ENCODE measurements around the gene PSMA5. TPM values are rescaled to one million over a fixed set of nuclear protein-coding genes. Genes with fewer than 3 reads are reported as not detected.

The PSMA5 gene
- total RNA-seq, 3 donors from 2014 or later = 23.7 to 36.7 (median 28.8) TPM

- Histone ChIP-seq H3K27ac (peak overlapping the region in 1 of 2 donors; percentile 10), H3K4me1 (no peaks in the 10 kb centered on the region), H3K27me3 (no peaks in the 10 kb centered on the region), H3K9me3 (no peaks in the 10 kb centered on the region), H3K36me3 (no peaks in the 10 kb centered on the region), H3K4me3 (no peak overlapping the region)
- intact Hi-C loops (cut with DNase I; ENCODE audit: low total_unique reads) = no loop called here
- no peak for DNase-seq (ENCODE audit: low spot score in 2 of 2)
- no peak for TF ChIP-seq POLR2A (IDR thresholded peaks at IDR 0.05)
- no peak for TF ChIP-seq CTCF (IDR thresholded peaks at IDR 0.05)
- no peak for TF ChIP-seq POLR2AphosphoS5 (IDR thresholded peaks at IDR 0.05)
These were observed 53.1 kb downstream of the PSMA5 start for GRCh38 chr1:109373126-109373525.

- no peak for DNase-seq (ENCODE audit: low spot score in 2 of 2)
- H3K4me1 ChIP-seq = no peaks in the 10 kb centered on the region
- no peaks in the 10 kb centered on the region for H3K9me3 ChIP-seq
- H3K36me3 ChIP-seq = no peaks in the 10 kb centered on the region
- peak overlapping the region; percentile 67 to 69 for H3K27ac ChIP-seq
- TF ChIP-seq CTCF (IDR thresholded peaks at IDR 0.05) = no peak
- no peak for TF ChIP-seq POLR2A (IDR thresholded peaks at IDR 0.05)
- TF ChIP-seq POLR2AphosphoS5 (IDR thresholded peaks at IDR 0.05) = no peak
- no peak overlapping the region for H3K4me3 ChIP-seq
- intact Hi-C loops (cut with DNase I; ENCODE audit: low total_unique reads) = no loop called here
- no peaks in the 10 kb centered on the region for H3K27me3 ChIP-seq
These were observed 54.0 kb downstream of the PSMA5 start for GRCh38 chr1:109372281-109372680.

- H3K9me3 ChIP-seq = no peaks in the 10 kb centered on the region
- no peaks in the 10 kb centered on the region for H3K27me3 ChIP-seq
- peak overlapping the region; percentile 67 to 69 for H3K27ac ChIP-seq
- no peaks in the 10 kb centered on the region for H3K4me1 ChIP-seq
- intact Hi-C loops (cut with DNase I; ENCODE audit: low total_unique reads) = no loop called here
- TF ChIP-seq CTCF (IDR thresholded peaks at IDR 0.05) = no peak
- TF ChIP-seq POLR2AphosphoS5 (IDR thresholded peaks at IDR 0.05) = peak in 1 of 3 donors; percentile 66
- H3K4me3 ChIP-seq = peak overlapping the region in 1 of 3 donors; percentile 12
- DNase-seq (ENCODE audit: low spot score in 2 of 2) = no peak
- no peaks in the 10 kb centered on the region for H3K36me3 ChIP-seq
These were observed 54.9 kb downstream of the PSMA5 start for GRCh38 chr1:109371341-109371739.

- intact Hi-C loops (cut with DNase I; ENCODE audit: low total_unique reads) = no loop called here
- Histone ChIP-seq H3K4me1 (no peaks in the 10 kb centered on the region), H3K4me3 (peak overlapping the region in 1 of 3 donors; percentile 12), H3K27ac (peak overlapping the region; percentile 67 to 69), H3K27me3 (no peaks in the 10 kb centered on the region), H3K9me3 (no peaks in the 10 kb centered on the region), H3K36me3 (no peaks in the 10 kb centered on the region)
- no peak for DNase-seq (ENCODE audit: low spot score in 2 of 2)
- TF ChIP-seq POLR2A (IDR thresholded peaks at IDR 0.05) (no peak), POLR2AphosphoS5 (IDR thresholded peaks at IDR 0.05) (no peak), CTCF (IDR thresholded peaks at IDR 0.05) (no peak)
These were observed 55.4 kb downstream of the PSMA5 start for GRCh38 chr1:109370712-109371340.

- Histone ChIP-seq H3K4me3 (no peak overlapping the region), H3K4me1 (no peaks in the 10 kb centered on the region), H3K27me3 (no peaks in the 10 kb centered on the region), H3K9me3 (no peaks in the 10 kb centered on the region), H3K27ac (peak overlapping the region; percentile 3 to 18), H3K36me3 (no peaks in the 10 kb centered on the region)
- intact Hi-C loops (cut with DNase I; ENCODE audit: low total_unique reads) = no loop called here
- no peak for DNase-seq (ENCODE audit: low spot score in 2 of 2)
- TF ChIP-seq POLR2A (IDR thresholded peaks at IDR 0.05) = no peak
- TF ChIP-seq POLR2AphosphoS5 (IDR thresholded peaks at IDR 0.05) = no peak
- no peak for TF ChIP-seq CTCF (IDR thresholded peaks at IDR 0.05)
These were observed 57.0 kb downstream of the PSMA5 start for GRCh38 chr1:109369167-109369746.

Data from breast epithelium (tissue), 4 donors.